ENCODE results near the gene FTCD. TPM values are rescaled to one million over a fixed set of nuclear protein-coding genes. Genes with fewer than 3 reads are reported as not detected.
A peak's percentile ranks its signal among the peaks of the same experiment; 100 is the strongest.

The FTCD gene
- total and polyA plus RNA-seq, 2 of the 4 experiments (the other 2 are of a cell fraction), result 0.55 TPM; not detected in 1

DNA sequence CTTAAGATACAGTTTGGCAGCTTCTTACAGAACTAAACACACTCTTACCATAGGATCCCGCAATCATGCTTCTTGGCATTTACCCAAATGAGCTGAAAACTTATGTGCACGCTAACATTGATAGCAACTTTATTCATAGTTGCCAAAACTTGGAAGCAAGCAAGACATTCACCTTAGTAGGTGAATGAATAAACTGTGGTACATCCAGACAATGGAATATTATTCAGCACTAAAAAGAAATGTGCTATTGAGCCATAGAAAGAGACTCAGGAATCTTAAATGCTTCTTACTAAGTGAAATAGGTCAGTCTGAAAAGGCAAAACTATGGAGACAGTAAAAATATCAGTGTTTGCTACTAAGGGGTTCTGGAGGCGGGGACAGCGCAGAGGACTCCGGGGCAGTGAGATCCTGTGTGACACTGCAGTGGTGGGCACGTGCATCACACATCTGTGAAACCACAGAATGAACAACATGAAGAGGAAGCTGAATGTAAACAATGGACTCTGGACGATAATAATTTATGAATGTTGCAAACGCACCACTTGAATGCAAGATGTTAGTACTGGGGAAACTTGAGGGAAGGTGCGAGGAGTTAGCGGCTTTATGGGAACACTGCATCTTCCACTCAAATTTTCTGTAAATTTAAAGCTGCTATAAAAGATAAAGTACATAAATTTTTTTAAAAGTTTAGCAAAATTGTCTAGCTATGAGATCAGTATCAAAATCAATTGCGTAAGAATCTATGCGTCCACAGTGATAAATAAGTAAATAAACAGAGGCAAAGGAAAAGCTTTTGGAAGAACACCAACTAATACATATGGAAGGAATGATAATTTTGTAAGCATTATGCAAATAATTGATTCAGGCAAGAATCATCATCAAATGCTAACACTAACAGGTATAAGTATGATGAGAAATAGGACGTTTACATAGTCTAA lies 44.3 kb upstream of the FTCD start:
- H3K23ac ChIP-seq (ENCODE audit: low read depth, low read length), result no peak overlapping the region
- no peak overlapping the region for H2AK5ac ChIP-seq (ENCODE audit: low read depth, low read length)
- no peak overlapping the region for H3K4ac ChIP-seq (ENCODE audit: low read depth, low read length)
- CTCF ChIA-PET, result no interaction called here
- peaks cover 29% of the 10 kb centered on the region for H3K36me3 ChIP-seq (ENCODE audit: control insufficient read depth, insufficient read depth, low read length)
- no peak overlapping the region for H3K56ac ChIP-seq (ENCODE audit: extremely low read depth, insufficient read depth, low read length)
- H3K9me3 ChIP-seq (ENCODE audit: control insufficient read depth, insufficient read depth, low read length), result no peaks in the 10 kb centered on the region
- peak; percentile 76; the same call in 1 of the 2 replicates for TF ChIP-seq BHLHE40 (IDR thresholded peaks at IDR 0.05; ENCODE audit: low read depth, low read length)
- no peak for TF ChIP-seq MAFK (IDR thresholded peaks at IDR 0.05; ENCODE audit: low read depth, low read length)
- peak; percentile 57; the same call in 1 of the 2 replicates for TF ChIP-seq CEBPB (IDR thresholded peaks at IDR 0.05; ENCODE audit: low read depth, low read length)
- H2AK9ac ChIP-seq (replicated peaks; ENCODE audit: low read depth, low read length, poor library complexity), result no peak overlapping the region
- intact Hi-C loops (cut with micrococcal nuclease), result no loop called here
- no peaks in the 10 kb centered on the region; the same call in 1 of the 2 replicates for H3K4me1 ChIP-seq (ENCODE audit: control insufficient read depth, insufficient read depth, low read length)
- H3K14ac ChIP-seq (replicated peaks; ENCODE audit: low read depth, low read length), result no peak overlapping the region
- H4K91ac ChIP-seq (ENCODE audit: insufficient read depth, low read depth, low read length), result no peak overlapping the region
- in situ Hi-C loops (cut with MboI; ENCODE audit: low sequenced_read_pairs), result no loop called here
- no peak overlapping the region for H3K4me2 ChIP-seq (ENCODE audit: low read depth, low read length)
- no peak overlapping the region for H3K4me3 ChIP-seq (ENCODE audit: insufficient read depth, low read depth, low read length)
- no peak overlapping the region for H3K18ac ChIP-seq (ENCODE audit: low read depth, low read length)
- H2AFZ ChIP-seq (replicated peaks; ENCODE audit: low read length, poor library complexity), result no peak overlapping the region
- H4K5ac ChIP-seq (ENCODE audit: low read depth, low read length), result no peak overlapping the region
- H3K9me1 ChIP-seq (ENCODE audit: insufficient read depth, low read length), result no peaks in the 10 kb centered on the region; the same call in 1 of the 2 replicates
- no peaks in the 10 kb centered on the region for H4K20me1 ChIP-seq (ENCODE audit: insufficient read depth, low read length)
- no peak overlapping the region for H4K8ac ChIP-seq (ENCODE audit: low read depth in 2 of 2, low read length in 2 of 2)
- H2BK20ac ChIP-seq (ENCODE audit: low read depth, low read length), result no peak overlapping the region
- peaks cover 0 to 3% of the 10 kb centered on the region in 2 experiments; a peak in 1 of 4 replicates for H3K79me1 ChIP-seq (ENCODE audit: low read depth in 1 of 2, low read length in 2 of 2)
- no peaks in the 10 kb centered on the region for H3K27me3 ChIP-seq (ENCODE audit: control insufficient read depth, insufficient read depth, low read length)
- peak; percentile 15 for DNase-seq
- POLR2A ChIA-PET (ENCODE audit: unreplicated experiment), result no interaction called here
- no peak overlapping the region for H2BK15ac ChIP-seq (ENCODE audit: low read depth, low read length)
- no peak overlapping the region for H3K9ac ChIP-seq (ENCODE audit: low read depth, low read length)
- no peak overlapping the region for H3K27ac ChIP-seq (ENCODE audit: insufficient read depth, low read length)
- no peak overlapping the region for H2BK120ac ChIP-seq (ENCODE audit: low read depth, low read length)
- no TSS peak for BruUV-seq (replicated peaks)
- no CpG with 5 or more reads among the region's 13 CpGs for WGBS, 2 experiments (ENCODE audit: extremely low coverage in 2 of 2, insufficient read length in 1 of 2)
- dilution Hi-C loops (cut with HindIII; ENCODE audit: low sequenced_read_pairs, unreplicated experiment), result no loop called here
- no peak for ATAC-seq (ENCODE audit: low read depth)
- H2BK5ac ChIP-seq (ENCODE audit: low read depth, low read length, poor library complexity, severe bottlenecking), result no peak overlapping the region
